AG09319 (cell line): ENCODE results near the gene PSME3.

Experiments
- DNase-seq: peaks from one replicate; pipeline ENCODE4 v3.0.0-alpha.2; 2010; ENCODE audit warnings: low read depth; ENCODE audit errors: extremely low read depth
- CTCF ChIP-seq: IDR thresholded peaks from 2 replicates; pipeline ENCODE4 v1.5.1; 2011; ENCODE audit warnings: low read depth, mild to moderate bottlenecking, inconsistent platforms, low read length, moderate library complexity

PSME3 gene

GRCh38 chr17:42803074-42803883 lies 29.9 kb upstream of the PSME3 start:
- no peak for TF ChIP-seq CTCF
- no peak for DNase-seq

GRCh38 chr17:42804918-42805367 lies 28.3 kb upstream of the PSME3 start:
- DNase-seq = no peak
- no peak for TF ChIP-seq CTCF

GRCh38 chr17:42806249-42806648 lies 26.9 kb upstream of the PSME3 start:
- no peak for TF ChIP-seq CTCF
- DNase-seq = no peak

GRCh38 chr17:42809250-42809649 lies 23.9 kb upstream of the PSME3 start:
- no peak for TF ChIP-seq CTCF
- peak; percentile 61 for DNase-seq

GRCh38 chr17:42814633-42815399 lies 18.4 kb upstream of the PSME3 start:
- TF ChIP-seq CTCF = no peak
- DNase-seq = no peak

- no peak for TF ChIP-seq CTCF
- DNase-seq = no peak
Measured at GRCh38 chr17:42817866-42818265, 15.3 kb upstream of the PSME3 start.

GRCh38 chr17:42818379-42818778 lies 14.8 kb upstream of the PSME3 start:
- DNase-seq = no peak
- TF ChIP-seq CTCF = no peak
